Raji (cell line): ENCODE results near the gene FGF14.

ENCODE experiments used
- POLR2A ChIP-seq: IDR thresholded peaks from 2 replicates; pipeline ENCODE4 v1.6.1; 2011; ENCODE audit warnings: low read depth, low read length, control low read depth; ENCODE audit not compliant: insufficient read depth

FGF14 gene

GRCh38 chr13:102128216-102128810, 273.5 kb downstream of the FGF14 start:
- no peak for TF ChIP-seq POLR2A

- no peak for TF ChIP-seq POLR2A
These were observed 274.7 kb downstream of the FGF14 start for GRCh38 chr13:102127153-102127552.

- TF ChIP-seq POLR2A = no peak
These were observed 279.7 kb downstream of the FGF14 start for GRCh38 chr13:102122147-102122546.

GRCh38 chr13:102117175-102117831, 284.5 kb downstream of the FGF14 start:
- TF ChIP-seq POLR2A = no peak

GRCh38 chr13:102103469-102103868, 298.4 kb downstream of the FGF14 start:
- TF ChIP-seq POLR2A = no peak

- TF ChIP-seq POLR2A = no peak
These were observed 301.6 kb downstream of the FGF14 start for GRCh38 chr13:102100234-102100633.

GRCh38 chr13:102097708-102098107, 304.1 kb downstream of the FGF14 start:
- TF ChIP-seq POLR2A = no peak

- no peak for TF ChIP-seq POLR2A
These were observed 310.6 kb downstream of the FGF14 start for GRCh38 chr13:102091231-102091630.

GRCh38 chr13:102090532-102090931, 311.3 kb downstream of the FGF14 start:
- TF ChIP-seq POLR2A = no peak

GRCh38 chr13:102089722-102090121, 312.1 kb downstream of the FGF14 start:
- no peak for TF ChIP-seq POLR2A

GRCh38 chr13:102089177-102089576, 312.7 kb downstream of the FGF14 start:
- no peak for TF ChIP-seq POLR2A

GRCh38 chr13:102073251-102073650, 328.6 kb downstream of the FGF14 start:
- TF ChIP-seq POLR2A = no peak

- TF ChIP-seq POLR2A = no peak
These were observed 330.1 kb downstream of the FGF14 start for GRCh38 chr13:102071711-102072110.

GRCh38 chr13:102055090-102055779, 346.6 kb downstream of the FGF14 start:
- TF ChIP-seq POLR2A = no peak

- TF ChIP-seq POLR2A = no peak
These were observed 352.0 kb downstream of the FGF14 start for GRCh38 chr13:102049853-102050252.

- no peak for TF ChIP-seq POLR2A
These were observed 356.1 kb downstream of the FGF14 start for GRCh38 chr13:102045731-102046130.
